GM23248 (cell line): Measurements from ENCODE around the gene GPR68. TPM values are rescaled to one million over a fixed set of nuclear protein-coding genes. Genes with fewer than 3 reads are reported as not detected.
"Not testable (repeated sequence)": the region's sequence is repeated elsewhere in the genome, so short reads cannot be mapped to it uniquely, and the experiment has no call there.

Source experiments
- DNase-seq: peaks from one replicate; pipeline ENCODE4 v3.0.0-alpha.2; 2015
- H2AFZ ChIP-seq: fragments of 200-600 bp; sonication (generic); 2 replicates; pipeline ENCODE4 v1.6.1; 2016; ENCODE audit warnings: antibody characterized with exemption
- H3F3A ChIP-seq: fragments of 200-600 bp; sonication (generic); 2 replicates; pipeline ENCODE4 v1.6.1; 2016; ENCODE audit warnings: mild to moderate bottlenecking, antibody characterized with exemption, mixed run types; ENCODE audit not compliant: insufficient read depth
- H3K27ac ChIP-seq: fragments of 200-600 bp; sonication (generic); 2 replicates; pipeline ENCODE4 v1.5.1; 2016; ENCODE audit warnings: mild to moderate bottlenecking
- H3K27me3 ChIP-seq: fragments of 200-600 bp; sonication (generic); replicated peaks from 2 replicates; pipeline ENCODE4 v1.6.1; 2016; ENCODE audit warnings: mild to moderate bottlenecking; ENCODE audit not compliant: insufficient read depth
- H3K36me3 ChIP-seq: fragments of 200-600 bp; sonication (generic); 2 replicates; pipeline ENCODE4 v1.6.1; 2016; ENCODE audit warnings: low read depth, mild to moderate bottlenecking
- H3K4me1 ChIP-seq: fragments of 200-600 bp; sonication (generic); 2 replicates; pipeline ENCODE4 v1.6.1; 2016; ENCODE audit warnings: mild to moderate bottlenecking; ENCODE audit not compliant: insufficient read depth
- H3K4me2 ChIP-seq: fragments of 200-600 bp; sonication (generic); one replicate; pipeline ENCODE4 v1.6.1; 2016; ENCODE audit warnings: mild to moderate bottlenecking; ENCODE audit not compliant: unreplicated experiment
- H3K4me3 ChIP-seq: fragments of 200-600 bp; sonication (generic); 2 replicates; pipeline ENCODE4 v1.5.1; 2016; ENCODE audit warnings: mild to moderate bottlenecking
- H3K79me2 ChIP-seq: fragments of 200-600 bp; sonication (generic); 2 replicates; pipeline ENCODE4 v1.6.1; 2016; ENCODE audit warnings: mild to moderate bottlenecking; ENCODE audit not compliant: insufficient read depth
- H3K9ac ChIP-seq: fragments of 200-600 bp; sonication (generic); 2 replicates; pipeline ENCODE4 v1.6.1; 2016; ENCODE audit warnings: mild to moderate bottlenecking
- H3K9me2 ChIP-seq: fragments of 200-600 bp; sonication (generic); 2 replicates; pipeline ENCODE4 v1.6.1; 2016; ENCODE audit warnings: mixed run types, mild to moderate bottlenecking, moderate library complexity; ENCODE audit not compliant: insufficient read depth
- H3K9me3 ChIP-seq: fragments of 200-600 bp; sonication (generic); one replicate; pipeline ENCODE4 v1.6.1; 2017; ENCODE audit warnings: low read depth
- H4K20me1 ChIP-seq: fragments of 200-600 bp; sonication (generic); 2 replicates; pipeline ENCODE4 v1.6.0; 2016; ENCODE audit not compliant: insufficient read depth
- EZH2 ChIP-seq: fragments of 200-600 bp; sonication (generic); IDR thresholded peaks from 2 replicates; pipeline ENCODE4 v1.6.1; 2018; ENCODE audit warnings: antibody characterized with exemption, mild to moderate bottlenecking; ENCODE audit not compliant: insufficient read depth, poor library complexity, severe bottlenecking
- EZH2phosphoT487 ChIP-seq: fragments of 200-600 bp; sonication (generic); IDR thresholded peaks from 2 replicates; pipeline ENCODE4 v1.6.1; 2018; ENCODE audit warnings: antibody characterized with exemption, moderate library complexity, mild to moderate bottlenecking, low read depth; ENCODE audit not compliant: insufficient read depth
- WGBS, 2 experiments: methylation state at CpG; one replicate each; pipeline ENCODE4 v1.1.6; 2015 to 2017; ENCODE audit warnings: low lambda C conversion rate in 2 of 2, low coverage in 1 of 2; ENCODE audit errors: missing lambda C conversion rate in 2 of 2; 5-methylcytosine and 5-hydroxymethylcytosine counted together
- in situ Hi-C: fragments of 300-500 bp; cut with MboI; formaldehyde crosslinking; loops from 2 replicates; pipeline ENCODE4 v1.15.0; 2020
- polyA plus RNA-seq: library from polyadenylated mRNA; unstranded; fragments of >200 nt; fragmentation: Nextera tagmentation; extraction: Ambion mirVana; gene quantifications from 2 replicates; pipeline ENCODE4 v1.2.1, GENCODE V29; 2016
- total RNA-seq: library from RNA; depleted of rRNA; stranded (reverse); fragments of >200 nt; shearing (Covaris generic); gene quantifications from 2 replicates; pipeline ENCODE4 v1.2.3, GENCODE V29; 2014; rRNA removed

GPR68 gene
- total and polyA plus RNA-seq, 2 experiments from 2014 or later, result 5.1 to 8.6 TPM

- peak; percentile 78 for DNase-seq
- no peak for TF ChIP-seq EZH2phosphoT487
- no peak for TF ChIP-seq EZH2
- Histone ChIP-seq H3K4me1 (peaks cover 17% of the 10 kb centered on the region), H3K27me3 (no peaks in the 10 kb centered on the region), H2AFZ (no peak overlapping the region), H3K36me3 (no peaks in the 10 kb centered on the region), H4K20me1 (no peaks in the 10 kb centered on the region), H3K9me3 (no peaks in the 10 kb centered on the region), H3K4me3 (no peak overlapping the region), H3K9me2 (no peaks in the 10 kb centered on the region), H3F3A (peaks cover 12% of the 10 kb centered on the region), H3K27ac (peak overlapping the region; percentile 18; the same call in 1 of the 2 replicates), H3K4me2 (no peak overlapping the region), H3K9ac (no peak overlapping the region), H3K79me2 (no peaks in the 10 kb centered on the region)
- WGBS, 2 experiments, result 0 to 3% methylated on average over 1 of the region's 1 CpG
- in situ Hi-C loops, result no loop called here
These were observed 58.8 kb downstream of the GPR68 start for GRCh38 chr14:91185721-91186120.

- H3F3A ChIP-seq, result peaks cover 12% of the 10 kb centered on the region
- H3K27ac ChIP-seq, result no peak overlapping the region
- no peaks in the 10 kb centered on the region for H4K20me1 ChIP-seq
- in situ Hi-C loops, result no loop called here
- no peaks in the 10 kb centered on the region for H3K27me3 ChIP-seq
- no peak overlapping the region for H3K4me3 ChIP-seq
- H3K9me3 ChIP-seq, result no peaks in the 10 kb centered on the region
- no peak overlapping the region for H3K4me2 ChIP-seq
- H3K9me2 ChIP-seq, result no peaks in the 10 kb centered on the region
- no peak overlapping the region for H2AFZ ChIP-seq
- H3K79me2 ChIP-seq, result no peaks in the 10 kb centered on the region
- TF ChIP-seq EZH2, result no peak
- no peak for TF ChIP-seq EZH2phosphoT487
- peaks cover 17% of the 10 kb centered on the region for H3K4me1 ChIP-seq
- no peak overlapping the region for H3K9ac ChIP-seq
- H3K36me3 ChIP-seq, result no peaks in the 10 kb centered on the region
- DNase-seq, result no peak
These were observed 59.9 kb downstream of the GPR68 start for GRCh38 chr14:91184559-91184958.

DNA sequence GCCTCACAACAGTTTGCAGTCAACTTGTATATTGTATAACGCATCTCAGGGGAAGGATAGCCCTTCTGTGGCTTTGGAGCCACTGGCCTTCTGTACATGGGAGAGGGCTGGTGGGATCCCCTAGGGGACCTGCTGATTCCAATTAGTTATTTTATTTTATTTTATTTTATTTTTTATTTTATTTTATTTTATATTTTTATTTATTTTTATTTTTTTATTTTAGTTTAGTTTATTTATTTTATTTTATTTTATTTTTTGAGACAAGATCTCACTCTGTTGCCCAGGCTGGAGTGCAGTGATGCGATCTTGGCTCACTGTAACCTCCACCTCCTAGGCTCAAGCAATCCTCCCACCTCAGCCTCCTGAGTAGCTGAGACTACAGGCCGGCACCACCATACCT is 61.8 kb downstream of the GPR68 start:
- H3K79me2 ChIP-seq, H2AFZ ChIP-seq, H3K9me2 ChIP-seq, H3K9ac ChIP-seq, H3K9me3 ChIP-seq, H3K27ac ChIP-seq, H3K4me3 ChIP-seq, H3K27me3 ChIP-seq, H3K4me2 ChIP-seq, in situ Hi-C loops, H3K36me3 ChIP-seq, H4K20me1 ChIP-seq, DNase-seq: not testable (repeated sequence)
- H3F3A ChIP-seq, result peaks cover 12% of the 10 kb centered on the region
- peaks cover 17% of the 10 kb centered on the region for H3K4me1 ChIP-seq
- WGBS, 2 experiments, result 94 to 97% methylated on average over 3 of the region's 3 CpGs

Other genes starting within 250 kb of the GPR68 start
- under 0.01 and 1.2 TPM in 2 replicates for gene RPS6KA5, start 184.1 kb downstream of the GPR68 start, total RNA-seq
- gene RPS6KA5, start 184.1 kb downstream of the GPR68 start, polyA plus RNA-seq, result 0.54 and 0.61 TPM in 2 replicates
- 15.2 and 28.5 TPM in 2 replicates for gene DGLUCY, start 130.6 kb downstream of the GPR68 start, total RNA-seq
- gene DGLUCY, start 130.6 kb downstream of the GPR68 start, polyA plus RNA-seq, result 15.7 and 17.1 TPM in 2 replicates
- not detected in 2 replicates for gene CCDC88C, start 173.1 kb upstream of the GPR68 start, total RNA-seq
- 0.06 TPM in 1 of 2 replicates, not detected in the other for gene CCDC88C, start 173.1 kb upstream of the GPR68 start, polyA plus RNA-seq